K562 (cell line): ENCODE results near the gene TKTL1. TPM values are rescaled to one million over a fixed set of nuclear protein-coding genes. Genes with fewer than 3 reads are reported as not detected.
A peak's percentile ranks its signal among the peaks of the same experiment; 100 is the strongest.

Source experiments
- ARID3B ChIP-seq: fragments of 250-450 bp; sonication (Bioruptor Pico); IDR thresholded peaks from 2 replicates; pipeline ENCODE4 v1.4.0; 2020; ENCODE audit warnings: borderline replicate concordance
- DMBX1 ChIP-seq: fragments of 250-450 bp; sonication (Bioruptor Pico); IDR thresholded peaks from 2 replicates; pipeline ENCODE4 v1.8.0; 2022; ENCODE audit warnings: inconsistent platforms, mild to moderate bottlenecking, moderate library complexity, borderline replicate concordance
- E2F5 ChIP-seq: sonication (generic); formaldehyde crosslinking; IDR thresholded peaks from 2 replicates; pipeline ENCODE4 v1.8.0; 2022; ENCODE audit warnings: mild to moderate bottlenecking, missing genetic modification reagents
- ELK3 ChIP-seq: fragments of 450-650 bp; formaldehyde crosslinking; IDR thresholded peaks from 2 replicates; pipeline ENCODE4 v1.4.0; 2020; ENCODE audit warnings: mild to moderate bottlenecking
- FOXJ2 ChIP-seq: fragments of 200-800 bp; sonication (Bioruptor generic); IDR thresholded peaks from 2 replicates; pipeline ENCODE4 v1.6.1; 2016; ENCODE audit warnings: missing genetic modification characterization, missing compliant biosample characterization
- GABPB1 ChIP-seq: sonication (generic); formaldehyde crosslinking; IDR thresholded peaks from 2 replicates; pipeline ENCODE4 v1.8.0; 2022; ENCODE audit warnings: mild to moderate bottlenecking, missing genetic modification reagents
- GATAD2B ChIP-seq: fragments of 450-650 bp; IDR thresholded peaks from 2 replicates; pipeline ENCODE4 v1.6.1; 2017; ENCODE audit warnings: mild to moderate bottlenecking, borderline replicate concordance
- GTF2F1 ChIP-seq: IDR thresholded peaks from 2 replicates; pipeline ENCODE4 v1.6.1; 2011; ENCODE audit warnings: low read depth, low read length, improper control_type of control experiment
- HEY1 ChIP-seq: fragments of 250-450 bp; sonication (Bioruptor Pico); IDR thresholded peaks from 2 replicates; pipeline ENCODE4 v1.5.0; 2020; ENCODE audit warnings: mild to moderate bottlenecking, moderate library complexity, borderline replicate concordance
- HLTF ChIP-seq: fragments of 450-650 bp; IDR thresholded peaks from 2 replicates; pipeline ENCODE4 v1.6.1; 2016
- PHF20 ChIP-seq: fragments of 450-650 bp; IDR thresholded peaks from 2 replicates; pipeline ENCODE4 v1.6.1; 2018; ENCODE audit not compliant: partially characterized antibody
- PYGO2 ChIP-seq: fragments of 450-650 bp; IDR thresholded peaks from 2 replicates; pipeline ENCODE4 v1.6.1; 2016; ENCODE audit warnings: mild to moderate bottlenecking, missing genetic modification characterization, moderate library complexity, missing compliant biosample characterization
- TAF1 ChIP-seq: IDR thresholded peaks from 2 replicates; pipeline ENCODE4 v1.6.1; 2011; ENCODE audit warnings: mild to moderate bottlenecking, low read length, moderate library complexity; ENCODE audit not compliant: insufficient read depth, control insufficient read depth, severe bottlenecking; ENCODE audit errors: extremely low read depth
- ZBTB1 ChIP-seq: sonication (generic); formaldehyde crosslinking; IDR thresholded peaks from 2 replicates; pipeline ENCODE4 v1.8.1; 2023; ENCODE audit warnings: missing genetic modification reagents, low read depth, mild to moderate bottlenecking, borderline replicate concordance
- ZBTB33 ChIP-seq: sonication (generic); formaldehyde crosslinking; IDR thresholded peaks from 2 replicates; pipeline ENCODE4 v1.8.1; 2023; ENCODE audit warnings: mild to moderate bottlenecking, missing genetic modification reagents
- ZBTB7A ChIP-seq: IDR thresholded peaks from 2 replicates; pipeline ENCODE4 v1.6.1; 2011; ENCODE audit warnings: low read depth, mild to moderate bottlenecking, low read length, moderate library complexity, borderline replicate concordance; ENCODE audit not compliant: control insufficient read depth
- ZKSCAN8 ChIP-seq: fragments of 200-800 bp; sonication (Bioruptor generic); IDR thresholded peaks from 2 replicates; pipeline ENCODE4 v1.6.1; 2016; ENCODE audit warnings: missing genetic modification characterization, missing compliant biosample characterization
- ZNF395 ChIP-seq: fragments of 200-800 bp; sonication (Bioruptor generic); IDR thresholded peaks from 2 replicates; pipeline ENCODE4 v1.6.1; 2017; ENCODE audit warnings: missing genetic modification characterization, missing compliant biosample characterization
- ZNF431 ChIP-seq: sonication (generic); formaldehyde crosslinking; IDR thresholded peaks from 2 replicates; pipeline ENCODE4 v1.8.0; 2022; ENCODE audit warnings: mild to moderate bottlenecking, missing genetic modification reagents
- ZNF444 ChIP-seq: fragments of 250-450 bp; sonication (Bioruptor Pico); IDR thresholded peaks from 2 replicates; pipeline ENCODE4 v1.4.0; 2020; ENCODE audit warnings: mild to moderate bottlenecking, moderate library complexity
- ZNF561 ChIP-seq: fragments of 450-650 bp; formaldehyde crosslinking; conservative IDR thresholded peaks from 2 replicates; pipeline ENCODE4 v1.4.0; 2020; ENCODE audit warnings: mild to moderate bottlenecking, moderate library complexity
- polyA plus RNA-seq, 8 experiments: library from polyadenylated mRNA; depleted of rRNA in 4 of 8; stranded (reverse) in 5 of 8; unstranded in 3 of 8; fragments of >200 nt; fragmentation: Nextera tagmentation in 2 of 8; fragmentation: Illumina TruSeq in 1 of 8; extraction: Ambion mirVana in 2 of 8; extraction: Trizol in 1 of 8; gene quantifications; 2 replicates each; pipeline versions ENCODE4 v1.2.1 to v1.2.3, GENCODE V29; 2011 to 2014; ENCODE audit warnings: inconsistent platforms in 1 of 8, missing spikeins in 1 of 8
- total RNA-seq, 7 experiments: library from RNA; depleted of rRNA in 6 of 7; stranded (reverse); fragments of >200 nt in 6 of 7; fragmentation: Illumina TruSeq in 2 of 7; extraction: Trizol in 2 of 7; gene quantifications; 2 replicates each; pipeline versions ENCODE4 v1.2.1 to v1.2.3, GENCODE V29; 2011 to 2021; ENCODE audit warnings: low replicate concordance in 1 of 7

Gene TKTL1
- total and polyA plus RNA-seq, 9 of the 15 experiments (the other 6 are each of a cell fraction or from before 2014, with no cell fraction given) = 0.18 to 0.71 (median 0.38) TPM

- peak; percentile 32; the same call in 1 of the 2 replicates for TF ChIP-seq DMBX1
- TF ChIP-seq HEY1 (CRISPR knock-in tag) = no peak
- TF ChIP-seq GTF2F1 = no peak
- TF ChIP-seq ZNF444 = no peak
- no peak for TF ChIP-seq PHF20
- peak; percentile 56; the same call in 1 of the 2 replicates for TF ChIP-seq GABPB1 (CRISPR knock-in tag)
- no peak for TF ChIP-seq ARID3B (CRISPR knock-in tag)
- no peak for TF ChIP-seq GATAD2B
- TF ChIP-seq PYGO2 = no peak
- no peak for TF ChIP-seq ZNF561 (CRISPR knock-in tag)
- TF ChIP-seq ZKSCAN8 = no peak
- TF ChIP-seq E2F5 (CRISPR knock-in tag) = no peak
- no peak; the same call in 1 of the 2 replicates for TF ChIP-seq FOXJ2 (tag)
- TF ChIP-seq ZNF395 (CRISPR knock-in tag) = no peak
- TF ChIP-seq ZBTB7A = peak; percentile 49; the same call in 1 of the 2 replicates
- TF ChIP-seq ZBTB1 (CRISPR knock-in tag) = no peak; the same call in 1 of the 2 replicates
- no peak for TF ChIP-seq ZNF431
- peak; percentile 31 for TF ChIP-seq TAF1
- no peak for TF ChIP-seq ZBTB33
- TF ChIP-seq HLTF = no peak
- TF ChIP-seq ELK3 (CRISPR knock-in tag) = no peak
Measured at GRCh38 chrX:154368630-154369448, 73.2 kb downstream of the TKTL1 start (continued).
